HL-60 (cell line): Measurements from ENCODE around the gene SLC35A1.

Experiments used
- DNase-seq, 2 experiments: peaks; one replicate each; pipeline ENCODE4 v3.0.0-alpha.2; 2010 to 2020; ENCODE audit warnings: low read depth in 1 of 2, low spot score in 1 of 2
- H3K27ac ChIP-seq: fragments of 250-450 bp; sonication (Bioruptor Pico); replicated peaks from 2 replicates; pipeline ENCODE4 v1.5.1; 2020; ENCODE audit warnings: mild to moderate bottlenecking, moderate library complexity
- H3K27me3 ChIP-seq: fragments of 250-450 bp; sonication (Bioruptor Pico); 2 replicates; pipeline ENCODE4 v1.5.1; 2021; ENCODE audit warnings: mild to moderate bottlenecking, moderate library complexity; ENCODE audit not compliant: insufficient read depth, poor library complexity, severe bottlenecking
- H3K4me3 ChIP-seq: replicated peaks from 2 replicates; pipeline ENCODE4 v1.5.1; 2011; ENCODE audit warnings: mild to moderate bottlenecking, control low read depth, low read length; ENCODE audit not compliant: insufficient read depth
- GABPA ChIP-seq: IDR thresholded peaks from 2 replicates; pipeline ENCODE4 v1.6.1; 2012; ENCODE audit warnings: low read depth
- POLR2AphosphoS5 ChIP-seq: IDR thresholded peaks from 2 replicates; pipeline ENCODE4 v1.6.1; 2012; ENCODE audit warnings: low read depth
- SPI1 ChIP-seq: IDR thresholded peaks from 2 replicates; pipeline ENCODE4 v1.6.1; 2012; ENCODE audit warnings: low read depth, mild to moderate bottlenecking, borderline replicate concordance
- TF ChIP-seq, protein P1 (sequence below): IDR thresholded peaks from 2 replicates; pipeline ENCODE4 v1.6.1; 2012; ENCODE audit warnings: low read depth; ENCODE audit not compliant: insufficient replicate concordance

The SLC35A1 gene

DNA sequence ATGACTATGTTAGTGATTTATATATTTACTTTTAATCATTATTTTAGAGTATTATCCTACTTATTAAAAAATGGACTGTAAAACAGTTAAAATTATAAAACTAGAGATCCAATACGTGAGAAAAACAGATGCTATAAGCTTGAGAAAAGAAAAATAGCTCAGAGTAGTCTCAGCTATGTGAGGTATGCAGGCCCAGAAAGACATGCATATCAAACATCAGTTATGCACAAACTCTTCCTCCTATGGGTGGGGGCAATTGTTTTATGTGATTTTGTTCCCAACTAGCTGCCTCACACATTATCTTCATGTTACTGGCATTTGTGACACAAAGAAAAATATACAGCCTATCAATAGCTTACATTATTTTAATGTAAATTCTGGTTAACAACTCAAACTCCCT, 88.2 kb downstream of the SLC35A1 start:
- no peak for TF ChIP-seq POLR2AphosphoS5
- no peak for TF ChIP-seq GABPA
- TF ChIP-seq, protein P1, sequence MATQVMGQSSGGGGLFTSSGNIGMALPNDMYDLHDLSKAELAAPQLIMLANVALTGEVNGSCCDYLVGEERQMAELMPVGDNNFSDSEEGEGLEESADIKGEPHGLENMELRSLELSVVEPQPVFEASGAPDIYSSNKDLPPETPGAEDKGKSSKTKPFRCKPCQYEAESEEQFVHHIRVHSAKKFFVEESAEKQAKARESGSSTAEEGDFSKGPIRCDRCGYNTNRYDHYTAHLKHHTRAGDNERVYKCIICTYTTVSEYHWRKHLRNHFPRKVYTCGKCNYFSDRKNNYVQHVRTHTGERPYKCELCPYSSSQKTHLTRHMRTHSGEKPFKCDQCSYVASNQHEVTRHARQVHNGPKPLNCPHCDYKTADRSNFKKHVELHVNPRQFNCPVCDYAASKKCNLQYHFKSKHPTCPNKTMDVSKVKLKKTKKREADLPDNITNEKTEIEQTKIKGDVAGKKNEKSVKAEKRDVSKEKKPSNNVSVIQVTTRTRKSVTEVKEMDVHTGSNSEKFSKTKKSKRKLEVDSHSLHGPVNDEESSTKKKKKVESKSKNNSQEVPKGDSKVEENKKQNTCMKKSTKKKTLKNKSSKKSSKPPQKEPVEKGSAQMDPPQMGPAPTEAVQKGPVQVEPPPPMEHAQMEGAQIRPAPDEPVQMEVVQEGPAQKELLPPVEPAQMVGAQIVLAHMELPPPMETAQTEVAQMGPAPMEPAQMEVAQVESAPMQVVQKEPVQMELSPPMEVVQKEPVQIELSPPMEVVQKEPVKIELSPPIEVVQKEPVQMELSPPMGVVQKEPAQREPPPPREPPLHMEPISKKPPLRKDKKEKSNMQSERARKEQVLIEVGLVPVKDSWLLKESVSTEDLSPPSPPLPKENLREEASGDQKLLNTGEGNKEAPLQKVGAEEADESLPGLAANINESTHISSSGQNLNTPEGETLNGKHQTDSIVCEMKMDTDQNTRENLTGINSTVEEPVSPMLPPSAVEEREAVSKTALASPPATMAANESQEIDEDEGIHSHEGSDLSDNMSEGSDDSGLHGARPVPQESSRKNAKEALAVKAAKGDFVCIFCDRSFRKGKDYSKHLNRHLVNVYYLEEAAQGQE, result no peak
- no peak for TF ChIP-seq SPI1
- no peaks in the 10 kb centered on the region for H3K27me3 ChIP-seq
- no peak overlapping the region for H3K4me3 ChIP-seq
- no peak overlapping the region for H3K27ac ChIP-seq
- DNase-seq, result no peak
